GM21423 (cell line): ENCODE results near the gene NOTCH1.

ENCODE experiments used
- ATAC-seq: cut with Tn5 transposase; IDR thresholded peaks from one replicate; pipeline ENCODE4 v1.9.1; 2021; ENCODE audit warnings: mild to moderate bottlenecking, moderate library complexity; ENCODE audit not compliant: unreplicated experiment

Gene NOTCH1

GRCh38 chr9:136532799-136533774 is 12.8 kb downstream of the NOTCH1 start:
- ATAC-seq = no peak

GRCh38 chr9:136531904-136532798 is 13.7 kb downstream of the NOTCH1 start:
- ATAC-seq = no peak

- no peak for ATAC-seq
These were observed 14.5 kb downstream of the NOTCH1 start for GRCh38 chr9:136531186-136531903.

GRCh38 chr9:136530461-136531089 is 15.3 kb downstream of the NOTCH1 start:
- ATAC-seq = no peak

- ATAC-seq = no peak
These were observed 16.1 kb downstream of the NOTCH1 start for GRCh38 chr9:136529516-136530460.

- ATAC-seq = no peak
These were observed 17.0 kb downstream of the NOTCH1 start for GRCh38 chr9:136528716-136529341.

GRCh38 chr9:136527721-136528710 is 17.8 kb downstream of the NOTCH1 start:
- no peak for ATAC-seq

- no peak for ATAC-seq
These were observed 18.7 kb downstream of the NOTCH1 start for GRCh38 chr9:136527131-136527530.

- ATAC-seq = no peak
These were observed 19.2 kb downstream of the NOTCH1 start for GRCh38 chr9:136526625-136527066.

- no peak for ATAC-seq
These were observed 19.9 kb downstream of the NOTCH1 start for GRCh38 chr9:136525841-136526499.

GRCh38 chr9:136525207-136525606 is 20.6 kb downstream of the NOTCH1 start:
- no peak for ATAC-seq

GRCh38 chr9:136522314-136523237 is 23.3 kb downstream of the NOTCH1 start:
- ATAC-seq = no peak

- ATAC-seq = no peak
These were observed 24.3 kb downstream of the NOTCH1 start for GRCh38 chr9:136521537-136521936.

- no peak for ATAC-seq
These were observed 25.8 kb downstream of the NOTCH1 start for GRCh38 chr9:136520053-136520540.

- no peak for ATAC-seq
These were observed 26.4 kb downstream of the NOTCH1 start for GRCh38 chr9:136519263-136520052.
